ENCODE measurements around the gene TMEM190. TPM values are rescaled to one million over a fixed set of nuclear protein-coding genes. Genes with fewer than 3 reads are reported as not detected.
A peak's percentile ranks its signal among the peaks of the same experiment; 100 is the strongest.
"Not testable (repeated sequence)": the region's sequence is repeated elsewhere in the genome, so short reads cannot be mapped to it uniquely, and the experiment has no call there.

The TMEM190 gene
- polyA plus RNA-seq, 1 experiment = 0.32 TPM

DNA sequence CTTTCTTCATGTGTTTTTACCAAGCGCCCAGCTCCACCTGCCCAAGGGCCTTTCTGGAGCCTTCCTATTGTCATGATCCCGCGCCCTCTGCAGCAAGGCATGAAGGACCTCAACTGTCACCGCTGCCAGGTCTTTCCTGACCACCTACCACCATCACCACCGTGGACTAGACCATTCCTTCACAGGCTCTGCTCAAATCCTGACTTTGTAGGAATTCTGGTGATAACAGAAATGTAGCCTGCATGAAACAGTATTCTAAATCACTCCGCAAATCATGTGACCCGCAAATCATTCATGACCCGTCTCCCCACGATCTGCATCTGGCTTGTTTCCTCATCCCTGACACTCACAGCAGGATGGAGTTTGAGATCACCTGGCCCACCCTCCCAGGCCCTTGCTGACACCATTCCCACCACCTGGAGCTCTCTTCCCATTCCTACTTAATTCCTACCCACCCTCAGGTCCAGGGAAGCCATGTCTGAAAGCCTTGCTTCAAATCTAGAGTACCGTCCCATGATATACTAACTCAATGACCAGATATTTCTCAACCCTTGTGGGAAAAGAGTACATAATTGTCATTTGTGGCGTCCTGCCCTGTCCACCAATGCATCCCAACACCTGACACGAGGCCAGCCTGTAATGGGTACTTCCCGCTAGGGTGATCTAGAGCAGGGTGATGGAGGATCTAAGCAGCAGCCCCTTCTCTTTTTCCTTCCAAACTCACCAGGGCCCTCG lies 29.6 kb downstream of the TMEM190 start:
- peak overlapping the region; percentile 83 for H3K4me3 ChIP-seq (ENCODE audit: low read depth, low read length)
- ChIA-PET POLR2A (interaction anchor here (0.6 to 5.3 kb wide), 7 partner anchors 15 to 147 kb away, joined by 3 to 93 read pairs (median 12); partner anchors contain the start of genes HSPBP1, ISOC2 and PPP6R1), CTCF (interaction anchor here (1.2 to 1.5 kb wide), 2 partner anchors 98 to 200 kb away, joined by 3 to 4 read pairs; no protein-coding TSS in a partner anchor)
- H3K9me3 ChIP-seq (ENCODE audit: control insufficient read depth, insufficient read depth, low read length) = no peaks in the 10 kb centered on the region
- no peak for DNase-seq (ENCODE audit: low read depth, low spot score)
- no peaks in the 10 kb centered on the region for H3K27me3 ChIP-seq (ENCODE audit: control insufficient read depth, insufficient read depth, low read length)
- H3K27ac ChIP-seq (ENCODE audit: low read depth, low read length) = no peak overlapping the region
- TF ChIP-seq, protein P1, sequence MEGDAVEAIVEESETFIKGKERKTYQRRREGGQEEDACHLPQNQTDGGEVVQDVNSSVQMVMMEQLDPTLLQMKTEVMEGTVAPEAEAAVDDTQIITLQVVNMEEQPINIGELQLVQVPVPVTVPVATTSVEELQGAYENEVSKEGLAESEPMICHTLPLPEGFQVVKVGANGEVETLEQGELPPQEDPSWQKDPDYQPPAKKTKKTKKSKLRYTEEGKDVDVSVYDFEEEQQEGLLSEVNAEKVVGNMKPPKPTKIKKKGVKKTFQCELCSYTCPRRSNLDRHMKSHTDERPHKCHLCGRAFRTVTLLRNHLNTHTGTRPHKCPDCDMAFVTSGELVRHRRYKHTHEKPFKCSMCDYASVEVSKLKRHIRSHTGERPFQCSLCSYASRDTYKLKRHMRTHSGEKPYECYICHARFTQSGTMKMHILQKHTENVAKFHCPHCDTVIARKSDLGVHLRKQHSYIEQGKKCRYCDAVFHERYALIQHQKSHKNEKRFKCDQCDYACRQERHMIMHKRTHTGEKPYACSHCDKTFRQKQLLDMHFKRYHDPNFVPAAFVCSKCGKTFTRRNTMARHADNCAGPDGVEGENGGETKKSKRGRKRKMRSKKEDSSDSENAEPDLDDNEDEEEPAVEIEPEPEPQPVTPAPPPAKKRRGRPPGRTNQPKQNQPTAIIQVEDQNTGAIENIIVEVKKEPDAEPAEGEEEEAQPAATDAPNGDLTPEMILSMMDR (IDR thresholded peaks at IDR 0.05; ENCODE audit: low read depth, low read length) = no peak

DNA sequence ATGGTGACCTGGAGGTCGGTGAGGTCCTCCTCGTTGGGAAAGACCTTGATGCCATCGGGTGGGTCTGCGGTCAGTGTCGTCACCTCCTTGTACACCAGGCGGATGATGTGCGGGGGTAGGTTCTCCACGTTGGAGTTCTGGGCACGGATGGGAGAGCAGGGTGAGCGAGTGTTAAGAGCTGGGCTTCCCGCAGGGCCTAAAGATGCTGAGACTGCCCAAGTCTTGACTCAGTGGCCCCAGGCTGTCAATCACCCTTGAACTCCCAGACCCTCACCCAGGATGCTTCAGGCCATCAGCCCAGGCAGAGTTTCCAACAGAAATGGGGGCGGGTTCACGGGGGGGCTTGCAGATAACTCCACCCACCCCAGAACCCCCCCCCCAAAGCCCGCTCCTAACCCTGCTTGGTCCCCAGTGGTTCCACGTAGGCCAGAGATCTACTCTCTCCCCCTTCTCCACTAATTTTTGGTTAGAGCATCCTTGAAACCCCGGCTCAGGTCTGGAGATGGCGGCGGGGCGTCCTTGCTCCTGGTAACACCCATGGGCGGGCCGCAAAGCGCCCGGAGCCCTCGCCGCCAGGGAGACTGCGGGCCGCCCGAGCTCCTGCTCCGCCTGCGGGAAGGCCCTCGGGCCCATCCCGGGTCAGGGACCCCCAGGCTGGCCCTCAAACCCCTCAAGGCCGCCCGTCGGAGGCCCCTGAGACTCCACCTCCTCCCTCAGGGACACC lies 30.4 kb downstream of the TMEM190 start:
- no peak for DNase-seq (ENCODE audit: low read depth, low spot score)
- Histone ChIP-seq H3K27ac (ENCODE audit: low read depth, low read length) (peak overlapping the region; percentile 39), H3K4me3 (ENCODE audit: low read depth, low read length) (peak overlapping the region; percentile 83), H3K9me3 (ENCODE audit: control insufficient read depth, insufficient read depth, low read length) (no peaks in the 10 kb centered on the region), H3K27me3 (ENCODE audit: control insufficient read depth, insufficient read depth, low read length) (no peaks in the 10 kb centered on the region)
- TF ChIP-seq, protein P1 (IDR thresholded peaks at IDR 0.05; ENCODE audit: low read depth, low read length) = no peak
- POLR2A ChIA-PET = interaction anchor here (0.6 to 5.3 kb wide), 32 partner anchors 9 to 261 kb away, joined by 3 to 93 read pairs (median 6); partner anchors contain the start of genes GARIN5B, HSPBP1, ISOC2 and KMT5C
- CTCF ChIA-PET = interaction anchor here (1.0 to 1.5 kb wide), 3 partner anchors 61 to 199 kb away, joined by 3 to 4 read pairs (median 3); no protein-coding TSS in a partner anchor

DNA sequence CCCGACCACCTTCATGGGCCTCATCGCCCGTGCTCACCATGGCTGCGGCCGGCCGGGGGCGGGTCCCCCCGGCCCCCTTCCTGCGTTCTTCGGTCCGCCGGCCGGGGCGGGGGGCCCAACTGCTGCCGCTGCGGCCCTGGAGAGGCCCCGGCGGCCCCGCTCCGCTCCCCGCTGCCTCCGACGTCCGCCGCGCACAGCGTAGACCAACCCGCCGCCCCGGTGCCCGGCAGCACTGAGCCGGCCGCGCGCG lies 30.8 kb downstream of the TMEM190 start, which contains the start of gene UBE2S:
TSS of gene UBE2S (minus strand) at position 239 of the 250 bp plus-strand sequence. CDS start at position 40, 199 bp downstream.
- not testable (repeated sequence) for H3K27me3 ChIP-seq (ENCODE audit: control insufficient read depth, insufficient read depth, low read length); DNase-seq (ENCODE audit: low read depth, low spot score); H3K9me3 ChIP-seq (ENCODE audit: control insufficient read depth, insufficient read depth, low read length)
- CTCF ChIA-PET = interaction anchor here (1.0 kb wide), 1 partner anchor 61 kb away, joined by 3 read pairs; no protein-coding TSS in a partner anchor
- POLR2A ChIA-PET = interaction anchor here (0.6 to 5.3 kb wide), 39 partner anchors 9 to 244 kb away, joined by 3 to 93 read pairs (median 6); partner anchors contain the start of genes FIZ1, GARIN5B, HSPBP1 and ISOC2
- peak within 1 kb of the TSS; percentile 100 for H3K27ac ChIP-seq (ENCODE audit: low read depth, low read length)
- peak within 1 kb of the TSS; percentile 83 for H3K4me3 ChIP-seq (ENCODE audit: low read depth, low read length)

DNA sequence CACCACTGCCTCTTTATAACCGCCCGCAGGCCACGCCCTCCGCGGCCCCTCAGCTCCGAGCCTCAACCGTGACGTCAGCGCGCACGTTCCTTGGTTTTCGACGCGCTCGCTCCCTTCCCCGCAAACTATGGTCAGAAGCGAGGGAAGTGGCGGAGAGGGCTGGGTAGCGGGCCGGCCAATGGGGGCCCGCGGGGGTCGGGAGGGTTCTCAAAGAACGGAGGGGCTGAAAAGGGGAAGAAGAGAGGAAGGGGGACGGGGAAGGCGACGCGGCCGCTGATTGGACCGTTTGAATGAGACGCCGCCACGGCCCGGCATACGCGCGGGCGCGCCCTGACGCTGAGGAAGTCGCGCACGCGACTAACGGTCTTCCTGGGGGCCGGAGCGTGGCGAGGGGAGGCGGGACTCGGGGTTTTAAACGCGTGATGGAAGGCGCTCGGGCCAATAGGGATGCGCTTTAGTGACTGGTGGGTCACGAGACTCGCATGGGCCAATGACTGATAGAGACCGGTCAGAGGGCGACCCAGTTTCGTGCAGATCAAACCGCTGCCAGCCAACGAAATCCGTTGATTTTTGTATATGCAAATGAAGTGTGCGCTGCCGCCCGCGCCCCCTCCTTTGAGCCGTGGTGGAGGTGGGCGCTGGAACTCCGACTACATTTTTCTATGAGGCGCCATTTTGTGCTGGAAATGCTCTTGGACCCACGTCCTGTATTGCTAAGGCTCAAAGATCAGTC lies 31.3 kb downstream of the TMEM190 start:
- H3K4me3 ChIP-seq (ENCODE audit: low read depth, low read length) = peak overlapping the region; percentile 83
- no peaks in the 10 kb centered on the region for H3K27me3 ChIP-seq (ENCODE audit: control insufficient read depth, insufficient read depth, low read length)
- H3K27ac ChIP-seq (ENCODE audit: low read depth, low read length) = peak overlapping the region; percentile 100
- TF ChIP-seq, protein P1 (IDR thresholded peaks at IDR 0.05; ENCODE audit: low read depth, low read length) = no peak
- no peaks in the 10 kb centered on the region for H3K9me3 ChIP-seq (ENCODE audit: control insufficient read depth, insufficient read depth, low read length)
- CTCF ChIA-PET = interaction anchor here (1.0 to 2.7 kb wide), 4 partner anchors 10 to 267 kb away, joined by 3 to 16 read pairs (median 6); no protein-coding TSS in a partner anchor
- POLR2A ChIA-PET = interaction anchor here (0.5 to 5.3 kb wide), 34 partner anchors 10 to 245 kb away, joined by 3 to 93 read pairs (median 6); partner anchors contain the start of genes FIZ1, GARIN5B, HSPBP1 and ISOC2
- peak; percentile 99 for DNase-seq (ENCODE audit: low read depth, low spot score)

DNA sequence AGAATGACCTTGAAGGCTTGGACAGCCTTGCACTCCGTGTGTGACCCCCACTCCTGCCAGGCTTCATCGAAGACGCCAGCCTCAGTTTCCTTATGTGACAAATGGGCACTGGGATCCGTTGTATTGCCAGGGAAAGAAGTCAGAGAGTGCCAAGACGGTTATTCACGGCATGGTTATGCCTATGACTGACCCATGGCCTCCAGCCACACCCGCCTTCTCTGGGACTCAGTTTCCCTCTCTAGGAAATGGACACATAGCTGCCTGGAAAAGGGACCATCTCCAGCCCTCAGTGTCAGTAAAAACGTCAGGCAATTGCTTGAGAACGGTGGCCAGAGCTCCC lies 31.9 kb downstream of the TMEM190 start:
- ChIA-PET CTCF (interaction anchor here (1.0 to 2.7 kb wide), 3 partner anchors 10 to 267 kb away, joined by 6 to 16 read pairs (median 7); no protein-coding TSS in a partner anchor), POLR2A (no interaction called here)
- Histone ChIP-seq H3K9me3 (ENCODE audit: control insufficient read depth, insufficient read depth, low read length) (no peaks in the 10 kb centered on the region), H3K4me3 (ENCODE audit: low read depth, low read length) (peak overlapping the region; percentile 61), H3K27ac (ENCODE audit: low read depth, low read length) (peak overlapping the region; percentile 97), H3K27me3 (ENCODE audit: control insufficient read depth, insufficient read depth, low read length) (no peaks in the 10 kb centered on the region)
- TF ChIP-seq, protein P1 (IDR thresholded peaks at IDR 0.05; ENCODE audit: low read depth, low read length) = no peak
- DNase-seq (ENCODE audit: low read depth, low spot score) = no peak

DNA sequence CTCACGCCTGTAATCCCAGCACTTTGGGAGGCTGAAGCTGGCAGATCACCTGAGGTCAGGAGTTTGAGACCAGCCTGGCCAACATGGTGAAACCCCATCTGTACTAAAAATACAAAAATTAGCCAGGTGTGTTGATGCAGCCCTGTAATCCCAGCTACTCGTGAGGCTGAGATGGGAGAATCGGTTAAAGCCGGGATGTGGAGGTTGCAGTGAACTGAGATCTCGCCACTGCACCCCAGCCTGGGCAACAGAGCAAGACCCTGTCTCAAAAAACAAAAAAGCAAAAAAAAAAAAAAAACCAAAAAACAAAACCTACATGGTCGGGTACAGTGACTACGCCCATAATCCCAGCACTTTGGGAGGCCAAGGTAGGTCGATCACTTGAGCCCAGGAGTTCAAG lies 32.6 kb downstream of the TMEM190 start:
- CTCF ChIA-PET = interaction anchor here (1.0 to 2.7 kb wide), 3 partner anchors 9 to 268 kb away, joined by 6 to 16 read pairs (median 7); no protein-coding TSS in a partner anchor
- not testable (repeated sequence) for DNase-seq (ENCODE audit: low read depth, low spot score)
- POLR2A ChIA-PET = interaction anchor here (0.6 kb wide), 1 partner anchor 41 kb away, joined by 4 read pairs; no protein-coding TSS in a partner anchor

More for the DNA sequence above, 32.6 kb downstream of the TMEM190 start:
- H3K4me3 ChIP-seq (ENCODE audit: low read depth, low read length); H3K27me3 ChIP-seq (ENCODE audit: control insufficient read depth, insufficient read depth, low read length); H3K27ac ChIP-seq (ENCODE audit: low read depth, low read length); H3K9me3 ChIP-seq (ENCODE audit: control insufficient read depth, insufficient read depth, low read length): not testable (repeated sequence)
